ENCODE data around the gene CASP10. TPM values are rescaled to one million over a fixed set of nuclear protein-coding genes. Genes with fewer than 3 reads are reported as not detected.

CASP10 gene
- total and polyA plus RNA-seq, 9 of the 15 experiments (the other 6 are each of a cell fraction or from before 2014, with no cell fraction given) = 7.1 to 20.4 (median 10.8) TPM

- no peak for TF ChIP-seq RNF219 (CRISPR knock-in tag; IDR thresholded peaks at IDR 0.05)
- no peak for TF ChIP-seq ARID4B (CRISPR knock-in tag; IDR thresholded peaks at IDR 0.05)
- TF ChIP-seq ZBTB26 (CRISPR knock-in tag; IDR thresholded peaks at IDR 0.05) = no peak
- peak; percentile 73 for TF ChIP-seq NCOA1 (IDR thresholded peaks at IDR 0.05; ENCODE audit: low read depth)
- no peak for TF ChIP-seq ADNP (tag; IDR thresholded peaks at IDR 0.05)
- TF ChIP-seq HEY1 (CRISPR knock-in tag; IDR thresholded peaks at IDR 0.05; ENCODE audit: borderline replicate concordance) = no peak
- peak; percentile 67 for TF ChIP-seq PRDM10 (IDR thresholded peaks at IDR 0.05; ENCODE audit: partially characterized antibody)
- no peak for TF ChIP-seq NR2C1 (IDR thresholded peaks at IDR 0.05)
- TF ChIP-seq NR2C1 (tag; IDR thresholded peaks at IDR 0.05) = no peak
- no peak for TF ChIP-seq TAF7 (tag; IDR thresholded peaks at IDR 0.05)
- TF ChIP-seq EZH2 (IDR thresholded peaks at IDR 0.05; ENCODE audit: borderline replicate concordance, low read depth, low read length) = no peak
- TF ChIP-seq CREB1 (IDR thresholded peaks at IDR 0.05) = peak; percentile 91
- TF ChIP-seq CREB1 (CRISPR knock-in tag; IDR thresholded peaks at IDR 0.05) = peak; percentile 87
- TF ChIP-seq XRCC5 (IDR thresholded peaks at IDR 0.05; ENCODE audit: low read depth, low read length) = no peak
- TF ChIP-seq CCAR2 (IDR thresholded peaks at IDR 0.05; ENCODE audit: low read depth, low read length) = no peak
- no peak for TF ChIP-seq BACH1 (tag; IDR thresholded peaks at IDR 0.05)
- TF ChIP-seq TRIM28 (IDR thresholded peaks at IDR 0.05) = no peak
Observed at GRCh38 chr2:201235860-201236811, 53.2 kb downstream of the CASP10 start (continued).

Measured in K562 (cell line).